ENCODE data around the gene FASTKD3.
"Not testable (repeated sequence)": the region's sequence is repeated elsewhere in the genome, so short reads cannot be mapped to it uniquely, and the experiment has no call there.

Gene FASTKD3, protein sequence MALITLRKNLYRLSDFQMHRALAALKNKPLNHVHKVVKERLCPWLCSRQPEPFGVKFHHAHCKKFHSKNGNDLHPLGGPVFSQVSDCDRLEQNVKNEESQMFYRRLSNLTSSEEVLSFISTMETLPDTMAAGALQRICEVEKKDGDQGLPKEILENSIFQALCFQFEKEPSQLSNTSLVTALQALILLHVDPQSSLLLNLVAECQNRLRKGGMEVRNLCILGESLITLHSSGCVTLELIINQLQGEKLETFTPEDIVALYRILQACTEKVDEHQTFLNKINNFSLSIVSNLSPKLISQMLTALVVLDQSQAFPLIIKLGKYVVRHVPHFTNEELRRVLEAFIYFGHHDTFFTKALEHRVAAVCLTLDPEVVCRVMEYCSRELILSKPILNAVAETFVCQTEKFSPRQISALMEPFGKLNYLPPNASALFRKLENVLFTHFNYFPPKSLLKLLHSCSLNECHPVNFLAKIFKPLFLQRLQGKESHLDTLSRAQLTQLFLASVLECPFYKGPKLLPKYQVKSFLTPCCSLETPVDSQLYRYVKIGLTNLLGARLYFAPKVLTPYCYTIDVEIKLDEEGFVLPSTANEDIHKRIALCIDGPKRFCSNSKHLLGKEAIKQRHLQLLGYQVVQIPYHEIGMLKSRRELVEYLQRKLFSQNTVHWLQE

DNA sequence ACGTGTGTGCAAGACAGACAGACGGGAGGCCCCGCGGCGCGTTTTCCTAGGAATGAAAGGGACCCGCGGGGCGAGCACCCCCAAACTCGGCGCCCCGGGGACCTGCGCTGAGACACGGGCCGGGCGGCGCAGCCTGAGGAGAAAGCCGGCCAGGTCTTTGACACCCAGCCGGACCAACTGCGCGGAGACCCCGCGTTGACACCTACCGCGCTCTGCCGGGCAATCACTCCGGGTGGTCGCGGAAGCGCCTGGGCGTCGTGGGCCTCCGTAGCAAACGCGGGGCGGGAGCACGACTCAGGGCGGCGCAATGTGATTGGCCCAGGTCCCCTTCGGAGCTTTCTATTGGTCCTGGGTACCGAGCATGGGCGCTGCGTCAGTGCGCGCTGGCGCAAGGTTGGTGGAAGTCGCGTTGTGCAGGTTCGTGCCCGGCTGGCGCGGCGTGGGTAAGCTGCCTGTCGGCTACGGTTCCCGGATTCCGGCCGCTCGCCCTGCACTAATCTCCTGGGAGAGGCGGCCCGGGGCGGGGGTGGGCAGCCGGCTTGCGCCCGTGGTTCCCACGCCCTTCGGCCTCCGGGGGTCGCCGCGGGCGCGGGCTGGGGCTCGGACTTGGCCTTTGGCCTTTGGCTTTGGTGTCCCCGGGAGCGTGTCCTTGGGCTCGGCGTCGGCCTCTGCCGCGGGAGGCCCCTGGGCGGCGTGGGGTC is at the start of gene FASTKD3, which contains the start of gene MTRR:
Gene FASTKD3 (minus strand): TSS at position 259 of the 701 bp plus-strand sequence. CDS start 948 bp downstream, outside the sequence.
Gene MTRR (plus strand): TSS at position 376 of the 701 bp plus-strand sequence. CDS start 1,647 bp downstream, outside the sequence.
- Histone ChIP-seq H3K27me3 (no peaks in the 10 kb centered on the region), H3K27ac (peak within 1 kb of the TSS; percentile 83 to 84), H3K4me3 (peak within 1 kb of the TSS; percentile 87 to 93), H3K9me3 (no peaks in the 10 kb centered on the region), H3K4me1 (peaks cover 0 to 28% (median 19%) of the 10 kb centered on the region in 4 donors), H3K36me3 (peaks cover 0 to 16% (median 9%) of the 10 kb centered on the region in 3 donors)
- intact Hi-C loops (cut with DNase I; ENCODE audit: low total_unique reads), result no loop called here
- no peak for TF ChIP-seq CTCF (IDR thresholded peaks at IDR 0.05)
- DNase-seq, result peak; percentile 93 to 95

DNA sequence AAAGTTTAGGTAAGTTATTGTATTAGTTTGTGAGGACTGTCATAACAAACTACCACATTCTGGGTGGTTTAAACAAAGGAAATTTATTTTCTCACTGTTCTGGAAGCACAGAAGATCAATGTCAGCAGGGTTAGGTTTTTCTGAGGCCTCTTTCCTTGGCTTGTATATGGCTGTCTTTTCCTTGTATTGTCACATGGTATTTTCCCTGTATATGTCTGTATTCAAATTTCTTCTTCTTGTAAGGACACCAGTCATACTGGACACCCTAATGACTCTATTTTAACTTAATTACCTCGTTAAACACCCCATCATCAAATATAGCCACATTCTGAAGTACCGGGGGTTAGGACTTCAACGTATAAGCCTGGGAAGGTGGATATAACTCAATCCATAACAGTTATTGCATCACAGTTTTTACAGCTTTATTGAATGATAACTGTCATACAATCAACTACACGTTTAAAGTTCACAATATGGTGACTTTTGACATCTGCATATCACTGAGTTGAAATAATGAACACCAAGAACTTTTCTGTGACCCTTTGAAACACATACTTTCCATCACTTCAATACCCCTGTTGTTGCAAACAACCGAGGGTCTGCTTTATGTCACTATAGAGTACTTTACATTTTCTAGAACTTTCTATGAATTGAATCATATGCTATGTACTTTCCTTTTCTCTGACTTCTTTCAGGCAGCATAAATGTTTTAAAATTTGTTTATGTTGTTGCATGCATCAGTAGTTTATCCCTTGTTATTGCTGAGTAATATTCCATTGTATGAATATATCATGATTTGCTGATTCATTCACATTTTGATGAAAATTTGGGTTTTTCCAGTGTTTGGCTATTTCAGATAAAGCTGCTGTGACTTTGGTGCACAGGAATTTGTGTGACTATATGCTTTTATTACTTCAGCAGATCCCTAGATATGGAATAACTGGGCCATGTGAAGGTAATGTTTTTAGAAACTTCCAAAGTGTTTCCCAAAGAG is 48.6 kb upstream of the FASTKD3 start:
- intact Hi-C loops (cut with DNase I; ENCODE audit: low total_unique reads), result no loop called here
- no peaks in the 10 kb centered on the region for H3K27me3 ChIP-seq
- no peaks in the 10 kb centered on the region for H3K4me1 ChIP-seq
- DNase-seq, result no peak
- H3K36me3 ChIP-seq, result no peaks in the 10 kb centered on the region
- TF ChIP-seq CTCF (IDR thresholded peaks at IDR 0.05), result no peak
- H3K27ac ChIP-seq, result no peak overlapping the region
- H3K9me3 ChIP-seq, result peaks cover 0 to 7% (median 6%) of the 10 kb centered on the region in 3 donors
- no peak overlapping the region for H3K4me3 ChIP-seq

GRCh38 chr5:7916171-7916804 is 47.5 kb upstream of the FASTKD3 start:
- H3K9me3 ChIP-seq, result peaks cover 0 to 13% (median 6%) of the 10 kb centered on the region in 3 donors
- no peak overlapping the region for H3K4me3 ChIP-seq
- no peaks in the 10 kb centered on the region for H3K27me3 ChIP-seq
- no peak overlapping the region for H3K27ac ChIP-seq
- intact Hi-C loops (cut with DNase I; ENCODE audit: low total_unique reads), result no loop called here
- no peaks in the 10 kb centered on the region for H3K4me1 ChIP-seq
- no peak for TF ChIP-seq CTCF (IDR thresholded peaks at IDR 0.05)
- H3K36me3 ChIP-seq, result no peaks in the 10 kb centered on the region
- no peak for DNase-seq

GRCh38 chr5:7911429-7911771 is 42.6 kb upstream of the FASTKD3 start:
- Histone ChIP-seq H3K36me3 (peaks cover 12 to 28% (median 19%) of the 10 kb centered on the region in 3 donors), H3K9me3 (peaks cover 0 to 21% (median 18%) of the 10 kb centered on the region in 3 donors)
- H3K27me3 ChIP-seq; H3K27ac ChIP-seq; intact Hi-C loops (cut with DNase I; ENCODE audit: low total_unique reads); H3K4me3 ChIP-seq; DNase-seq; H3K4me1 ChIP-seq: not testable (repeated sequence)

DNA sequence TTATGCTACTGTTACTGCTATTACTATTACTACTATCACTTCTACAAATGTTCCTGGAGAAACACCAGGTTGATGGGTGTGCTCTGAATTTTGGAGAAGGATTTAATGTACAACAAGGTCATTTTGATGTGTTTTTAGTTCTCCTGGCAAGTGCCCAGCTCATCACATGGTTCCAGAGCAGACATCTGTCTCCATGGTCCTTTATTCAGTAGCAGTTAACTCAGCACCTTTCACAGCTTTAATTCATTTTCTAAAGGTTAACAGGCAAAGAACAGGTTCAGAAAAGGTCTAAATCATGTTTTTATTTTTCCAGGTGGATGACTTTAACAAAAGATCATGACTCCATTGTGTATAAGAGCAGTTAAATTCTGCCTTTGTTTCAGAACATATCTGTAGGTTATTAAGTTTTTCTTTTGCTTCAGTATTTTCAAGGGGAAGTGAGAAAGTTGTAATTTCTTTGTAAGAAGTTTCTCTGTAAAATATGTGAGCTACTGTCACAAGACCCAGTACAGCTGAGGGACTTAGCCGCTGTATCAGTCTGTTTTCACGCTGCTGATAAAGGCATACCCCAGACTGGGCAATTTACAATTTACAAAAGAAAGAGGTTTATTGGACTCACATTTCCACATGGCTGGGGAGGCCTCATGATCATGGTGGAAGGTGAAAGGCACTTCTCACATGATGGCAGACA is 42.1 kb upstream of the FASTKD3 start:
- H3K36me3 ChIP-seq, result peaks cover 12 to 28% (median 19%) of the 10 kb centered on the region in 3 donors
- TF ChIP-seq CTCF (IDR thresholded peaks at IDR 0.05), result no peak
- no peaks in the 10 kb centered on the region for H3K27me3 ChIP-seq
- H3K4me3 ChIP-seq, result no peak overlapping the region
- intact Hi-C loops (cut with DNase I; ENCODE audit: low total_unique reads), result no loop called here
- H3K27ac ChIP-seq, result no peak overlapping the region
- H3K9me3 ChIP-seq, result peaks cover 0 to 21% (median 18%) of the 10 kb centered on the region in 3 donors
- DNase-seq, result no peak
- H3K4me1 ChIP-seq, result no peaks in the 10 kb centered on the region
